ENCODE results near the gene AMH. TPM values are rescaled to one million over a fixed set of nuclear protein-coding genes. Genes with fewer than 3 reads are reported as not detected.

Gene AMH
- total and polyA plus RNA-seq, 2 of the 13 experiments (the other 11 are each of a cell fraction or from before 2014, with no cell fraction given) = 0.03 to 0.18 TPM

DNA sequence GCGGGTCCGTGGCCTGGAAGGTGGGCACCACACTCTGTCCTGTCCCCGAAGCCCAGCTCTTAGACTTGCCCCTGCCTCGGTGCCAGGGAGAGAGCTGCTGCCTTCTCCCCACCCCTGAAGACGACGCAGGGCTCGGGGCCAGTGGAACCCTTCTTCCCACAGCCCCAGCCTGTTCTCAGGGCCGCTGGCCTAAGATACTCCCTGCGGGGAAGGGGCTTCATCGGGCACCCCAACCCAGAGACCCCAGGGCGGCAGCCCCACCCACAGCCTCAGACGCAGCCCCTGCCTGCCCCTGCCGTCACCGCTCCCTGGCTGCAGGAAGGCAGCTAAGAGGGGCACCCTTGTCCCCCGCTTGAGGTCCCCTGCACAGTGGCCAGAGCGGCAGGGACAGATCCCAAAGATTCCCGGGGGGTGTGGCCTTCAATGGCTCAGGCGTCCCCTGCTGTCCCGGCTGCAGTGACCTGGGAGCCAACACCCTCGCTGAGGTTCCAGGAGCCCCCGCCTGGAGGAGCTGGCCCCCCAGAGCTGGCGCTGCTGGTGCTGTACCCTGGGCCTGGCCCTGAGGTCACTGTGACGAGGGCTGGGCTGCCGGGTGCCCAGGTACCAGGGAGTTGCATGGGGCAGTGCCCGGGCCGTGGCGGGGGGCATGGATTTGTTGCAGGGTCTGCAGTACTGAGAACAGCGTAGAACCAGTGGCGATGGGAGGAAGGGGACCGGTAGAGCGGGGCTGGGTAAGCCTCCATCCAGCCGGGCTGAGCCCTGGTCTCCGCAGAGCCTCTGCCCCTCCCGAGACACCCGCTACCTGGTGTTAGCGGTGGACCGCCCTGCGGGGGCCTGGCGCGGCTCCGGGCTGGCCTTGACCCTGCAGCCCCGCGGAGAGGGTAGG is 1.0 kb downstream of the AMH start:
- no TSS peak for BruUV-seq (replicated peaks)
- FAIRE-seq = no peak
- no peaks in the 10 kb centered on the region for H3K79me2 ChIP-seq (ENCODE audit: insufficient read depth, low read length)
- H3K4me1 ChIP-seq (ENCODE audit: insufficient read depth, low read length) = peaks cover 25% of the 10 kb centered on the region
- no peak overlapping the region for H3K27ac ChIP-seq (ENCODE audit: extremely low read length, insufficient read depth, low read length)
- 85% methylated on average over 19 of the region's 43 CpGs for WGBS (ENCODE audit: low lambda C conversion rate)
- DNase-seq (ENCODE audit: low spot score) = no peak
- H3K9me3 ChIP-seq (ENCODE audit: low read length) = no peaks in the 10 kb centered on the region
- H3K27me3 ChIP-seq (ENCODE audit: control insufficient read depth in 1 of 2, insufficient read depth in 2 of 2, low read length in 2 of 2) = no peaks in the 10 kb centered on the region
- H4K20me1 ChIP-seq (ENCODE audit: insufficient read depth, low read length) = no peaks in the 10 kb centered on the region
- H3K9ac ChIP-seq (ENCODE audit: insufficient read depth, low read depth, low read length) = no peak overlapping the region
- in situ Hi-C loops (cut with HindIII; ENCODE audit: extremely low pct_ligation_motif_present, low pct_unique_long_range_greater_than_20kb) (no loop called here), intact Hi-C loops (cut with micrococcal nuclease; ENCODE audit: unreplicated experiment) (no loop called here)
- ATAC-seq = peak; percentile 8
- no peak overlapping the region for H2AFZ ChIP-seq (ENCODE audit: low read length)
- no peak overlapping the region for H3K4me2 ChIP-seq (ENCODE audit: low read depth, low read length)
- peaks cover 15 to 25% of the 10 kb centered on the region in 2 experiments; a peak in 4 of 5 replicates for H3K36me3 ChIP-seq (replicated peaks in 1 of 2; ENCODE audit: control insufficient read depth in 1 of 2, insufficient read depth in 2 of 2, low read length in 2 of 2)
- H3K4me3 ChIP-seq (replicated peaks in 1 of 3; ENCODE audit: insufficient read depth in 1 of 3, low read depth in 2 of 3, low read length in 3 of 3) = no peak overlapping the region
- POLR2A ChIA-PET = interaction anchor here (1.2 kb wide), 1 partner anchor 12 kb away, joined by 3 read pairs; no protein-coding TSS in a partner anchor
- CTCF ChIA-PET (ENCODE audit: low intra/inter-chr PET ratio, low total read pairs) = no interaction called here
- TF ChIP-seq, protein P1, sequence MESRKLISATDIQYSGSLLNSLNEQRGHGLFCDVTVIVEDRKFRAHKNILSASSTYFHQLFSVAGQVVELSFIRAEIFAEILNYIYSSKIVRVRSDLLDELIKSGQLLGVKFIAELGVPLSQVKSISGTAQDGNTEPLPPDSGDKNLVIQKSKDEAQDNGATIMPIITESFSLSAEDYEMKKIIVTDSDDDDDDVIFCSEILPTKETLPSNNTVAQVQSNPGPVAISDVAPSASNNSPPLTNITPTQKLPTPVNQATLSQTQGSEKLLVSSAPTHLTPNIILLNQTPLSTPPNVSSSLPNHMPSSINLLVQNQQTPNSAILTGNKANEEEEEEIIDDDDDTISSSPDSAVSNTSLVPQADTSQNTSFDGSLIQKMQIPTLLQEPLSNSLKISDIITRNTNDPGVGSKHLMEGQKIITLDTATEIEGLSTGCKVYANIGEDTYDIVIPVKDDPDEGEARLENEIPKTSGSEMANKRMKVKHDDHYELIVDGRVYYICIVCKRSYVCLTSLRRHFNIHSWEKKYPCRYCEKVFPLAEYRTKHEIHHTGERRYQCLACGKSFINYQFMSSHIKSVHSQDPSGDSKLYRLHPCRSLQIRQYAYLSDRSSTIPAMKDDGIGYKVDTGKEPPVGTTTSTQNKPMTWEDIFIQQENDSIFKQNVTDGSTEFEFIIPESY (CRISPR knock-in tag; IDR thresholded peaks at IDR 0.05) = peak; percentile 98
- TF ChIP-seq POLR2G (IDR thresholded peaks at IDR 0.05; ENCODE audit: low read depth, low read length) (peak; percentile 43; the same call in 1 of the 2 replicates), NR2C2 (CRISPR knock-in tag; IDR thresholded peaks at IDR 0.05; ENCODE audit: borderline replicate concordance) (0 out of 2 replicates have a peak, but pooled peaks have one; percentile 17), RARA (CRISPR knock-in tag; IDR thresholded peaks at IDR 0.05) (peak; percentile 42; the same call in 1 of the 2 replicates), NR2F6 (IDR thresholded peaks at IDR 0.05) (no peak), NR2F6 (CRISPR knock-in tag; IDR thresholded peaks at IDR 0.05) (0 out of 2 replicates have a peak, but pooled peaks have one; percentile 37), TP53 (CRISPR knock-in tag; conservative IDR thresholded peaks at IDR 0.05) (no peak), AGO1 (IDR thresholded peaks at IDR 0.05; ENCODE audit: low read depth, low read length, poor library complexity, severe bottlenecking) (peak; percentile 45), RBM22 (optimal IDR thresholded peaks at IDR 0.05; ENCODE audit: low read length) (peak; percentile 19), HNRNPL (IDR thresholded peaks at IDR 0.05; ENCODE audit: low read depth, low read length) (peak; percentile 82), KDM2A (CRISPR knock-in tag; IDR thresholded peaks at IDR 0.05; ENCODE audit: borderline replicate concordance, low read depth) (peak; percentile 23; the same call in 1 of the 2 replicates), FOXK1 (CRISPR knock-in tag; IDR thresholded peaks at IDR 0.05; ENCODE audit: borderline replicate concordance, low read depth) (no peak), ZNF207 (IDR thresholded peaks at IDR 0.05; ENCODE audit: borderline replicate concordance) (no peak), ZC3H13 (CRISPR knock-in tag; IDR thresholded peaks at IDR 0.05) (peak; percentile 36; the same call in 1 of the 2 replicates)
- TF ChIP-seq, protein P2, sequence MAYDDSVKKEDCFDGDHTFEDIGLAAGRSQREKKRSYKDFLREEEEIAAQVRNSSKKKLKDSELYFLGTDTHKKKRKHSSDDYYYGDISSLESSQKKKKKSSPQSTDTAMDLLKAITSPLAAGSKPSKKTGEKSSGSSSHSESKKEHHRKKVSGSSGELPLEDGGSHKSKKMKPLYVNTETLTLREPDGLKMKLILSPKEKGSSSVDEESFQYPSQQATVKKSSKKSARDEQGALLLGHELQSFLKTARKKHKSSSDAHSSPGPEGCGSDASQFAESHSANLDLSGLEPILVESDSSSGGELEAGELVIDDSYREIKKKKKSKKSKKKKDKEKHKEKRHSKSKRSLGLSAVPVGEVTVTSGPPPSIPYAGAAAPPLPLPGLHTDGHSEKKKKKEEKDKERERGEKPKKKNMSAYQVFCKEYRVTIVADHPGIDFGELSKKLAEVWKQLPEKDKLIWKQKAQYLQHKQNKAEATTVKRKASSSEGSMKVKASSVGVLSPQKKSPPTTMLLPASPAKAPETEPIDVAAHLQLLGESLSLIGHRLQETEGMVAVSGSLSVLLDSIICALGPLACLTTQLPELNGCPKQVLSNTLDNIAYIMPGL (CRISPR knock-in tag; IDR thresholded peaks at IDR 0.05; ENCODE audit: borderline replicate concordance in 1 of 2, low read depth in 1 of 2) = no peak
- TF ChIP-seq, protein P3, sequence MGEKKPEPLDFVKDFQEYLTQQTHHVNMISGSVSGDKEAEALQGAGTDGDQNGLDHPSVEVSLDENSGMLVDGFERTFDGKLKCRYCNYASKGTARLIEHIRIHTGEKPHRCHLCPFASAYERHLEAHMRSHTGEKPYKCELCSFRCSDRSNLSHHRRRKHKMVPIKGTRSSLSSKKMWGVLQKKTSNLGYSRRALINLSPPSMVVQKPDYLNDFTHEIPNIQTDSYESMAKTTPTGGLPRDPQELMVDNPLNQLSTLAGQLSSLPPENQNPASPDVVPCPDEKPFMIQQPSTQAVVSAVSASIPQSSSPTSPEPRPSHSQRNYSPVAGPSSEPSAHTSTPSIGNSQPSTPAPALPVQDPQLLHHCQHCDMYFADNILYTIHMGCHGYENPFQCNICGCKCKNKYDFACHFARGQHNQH (CRISPR knock-in tag; IDR thresholded peaks at IDR 0.05) = no peak

Measured in HepG2 (cell line).